Stimulated activated naive B cell treated with anti-CD40 and anti-IgM and Interleukin-4, amounts not matched to agents 10 μg/mL and 1 μg/mL and 100 μg/mL, for 72 hours (primary cell): ENCODE data around the gene NUP35.
A peak's percentile ranks its signal among the peaks of the same experiment; 100 is the strongest.
"Not testable (repeated sequence)": the region's sequence is repeated elsewhere in the genome, so short reads cannot be mapped to it uniquely, and the experiment has no call there.

Experiments
- ATAC-seq, 2 donors: fragments of 150-1000 bp; cut with Tn5 transposase; replicated peaks; 2 replicates each; pipeline ENCODE4 v1.10.0; 2021; ENCODE audit warnings: moderate library complexity in 1 of 2
- DNase-seq: peaks from one replicate; pipeline ENCODE4 v3.0.0; 2021
- H3K27ac Mint-ChIP-seq: one replicate; pipeline ENCODE4 v1.8.0; 2022; ENCODE audit warnings: mild to moderate bottlenecking, mixed read lengths
- H3K27me3 Mint-ChIP-seq, 2 donors: one replicate each; pipeline ENCODE4 v1.8.0; 2022; ENCODE audit warnings: mixed read lengths in 2 of 2
- H3K36me3 Mint-ChIP-seq, 2 donors: one replicate each; pipeline ENCODE4 v1.8.0; 2022; ENCODE audit warnings: mixed read lengths in 2 of 2, mild to moderate bottlenecking in 1 of 2
- H3K4me1 Mint-ChIP-seq, 2 donors: one replicate each; pipeline ENCODE4 v1.8.0; 2022; ENCODE audit warnings: mixed read lengths in 2 of 2, mild to moderate bottlenecking in 1 of 2
- H3K4me3 Mint-ChIP-seq, 2 donors: one replicate each; pipeline ENCODE4 v1.8.0; 2022; ENCODE audit warnings: mild to moderate bottlenecking in 2 of 2, mixed read lengths in 2 of 2, moderate library complexity in 1 of 2
- H3K9me3 Mint-ChIP-seq, 2 donors: one replicate each; pipeline ENCODE4 v1.8.0; 2022; ENCODE audit warnings: mixed read lengths in 2 of 2, mild to moderate bottlenecking in 1 of 2

The NUP35 gene

DNA sequence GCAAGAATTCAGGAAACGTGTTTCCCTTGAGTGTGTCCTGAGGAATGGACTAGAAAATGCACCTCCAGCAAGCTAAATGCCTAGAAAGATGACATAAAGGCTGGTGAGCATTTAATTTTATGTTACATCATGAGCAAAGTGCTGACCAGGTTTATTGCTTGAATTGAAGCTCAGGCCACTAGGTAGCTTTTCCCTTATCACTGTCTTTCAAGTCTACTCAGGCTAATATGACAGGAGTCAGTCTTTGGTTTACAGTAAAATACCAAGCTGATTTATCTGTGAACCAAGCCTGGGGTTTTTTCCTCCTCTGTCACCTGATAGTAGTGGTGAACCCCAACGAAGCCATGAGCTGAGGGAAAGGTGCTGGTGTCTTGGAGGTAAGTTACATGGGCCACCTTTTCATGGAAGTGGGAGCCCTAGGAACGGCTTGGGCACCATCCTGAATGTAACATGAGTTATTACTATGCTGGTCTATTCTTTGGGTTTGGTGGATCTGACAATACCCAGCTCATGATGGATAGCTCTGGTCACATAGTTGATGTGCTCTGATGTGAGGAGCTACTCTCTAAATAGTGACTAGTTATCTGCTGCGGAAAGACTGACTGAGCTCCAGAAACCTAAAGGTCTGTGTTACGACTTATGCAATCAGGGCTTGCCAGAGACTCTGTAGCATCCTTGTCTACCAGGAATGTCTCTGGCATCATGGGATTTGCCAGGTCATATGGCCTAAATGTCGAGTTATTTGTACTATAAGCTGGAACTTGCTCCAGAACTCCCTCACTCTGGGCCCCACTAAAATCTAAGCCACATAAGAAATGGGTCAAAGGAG is 39.8 kb downstream of the NUP35 start:
- Mint-ChIP-seq H3K4me3 (no peak overlapping the region), H3K36me3 (peaks cover 53 to 69% of the 10 kb centered on the region in 2 donors), H3K27me3 (no peaks in the 10 kb centered on the region), H3K9me3 (peaks cover 4 to 5% of the 10 kb centered on the region in 2 donors), H3K4me1 (no peaks in the 10 kb centered on the region), H3K27ac (no peak overlapping the region)
- no peak for DNase-seq
- ATAC-seq: no peak

DNA sequence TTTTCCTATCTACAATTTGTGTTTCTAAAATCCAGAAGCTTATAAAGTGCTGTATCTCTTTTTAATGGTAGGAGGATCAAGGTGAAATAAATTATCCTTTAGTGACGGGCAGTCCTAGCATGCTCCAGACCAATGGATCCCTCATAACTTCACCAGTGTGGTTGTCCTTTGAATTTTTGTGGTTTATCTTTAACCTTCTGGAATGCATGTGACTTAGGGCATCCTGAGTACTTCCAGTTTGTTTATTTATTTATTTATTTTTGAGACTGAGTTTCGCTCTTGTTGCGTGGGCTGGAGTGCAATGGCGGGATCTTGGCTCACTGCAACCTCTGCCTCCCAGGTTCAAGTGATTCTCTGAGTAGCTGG is 40.4 kb downstream of the NUP35 start:
- Mint-ChIP-seq H3K4me3 (no peak overlapping the region), H3K36me3 (peaks cover 53 to 74% of the 10 kb centered on the region in 2 donors), H3K4me1 (no peaks in the 10 kb centered on the region), H3K27me3 (no peaks in the 10 kb centered on the region), H3K9me3 (peaks cover 4 to 5% of the 10 kb centered on the region in 2 donors), H3K27ac (no peak overlapping the region)
- no peak for DNase-seq
- no peak for ATAC-seq

DNA sequence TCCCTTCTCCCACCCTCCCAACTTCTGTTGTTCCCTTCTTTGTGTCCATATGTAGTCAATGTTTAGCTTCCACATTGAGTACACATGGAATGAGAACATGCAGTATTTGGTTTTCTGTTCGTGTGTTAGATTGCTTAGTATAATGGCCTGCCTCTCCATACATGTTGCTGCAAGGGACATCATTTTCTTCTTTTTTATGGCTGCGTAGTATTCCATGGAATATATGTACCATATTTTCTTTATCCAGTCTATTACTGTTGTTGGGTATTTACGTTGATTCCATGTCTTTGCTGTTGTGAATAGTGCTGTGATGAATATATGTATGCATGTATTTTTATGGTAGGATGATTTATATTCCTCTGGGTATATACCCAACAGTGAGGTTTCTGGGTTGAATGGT is 42.0 kb downstream of the NUP35 start:
- no peak for ATAC-seq
- no peak for DNase-seq
- H3K36me3 Mint-ChIP-seq: peaks cover 63 to 85% of the 10 kb centered on the region in 2 donors
- peaks cover 4 to 5% of the 10 kb centered on the region in 2 donors for H3K9me3 Mint-ChIP-seq
- H3K27ac Mint-ChIP-seq: no peak overlapping the region
- peaks cover 0 to 4% of the 10 kb centered on the region in 2 donors for H3K4me1 Mint-ChIP-seq
- no peaks in the 10 kb centered on the region for H3K27me3 Mint-ChIP-seq
- no peak overlapping the region for H3K4me3 Mint-ChIP-seq

DNA sequence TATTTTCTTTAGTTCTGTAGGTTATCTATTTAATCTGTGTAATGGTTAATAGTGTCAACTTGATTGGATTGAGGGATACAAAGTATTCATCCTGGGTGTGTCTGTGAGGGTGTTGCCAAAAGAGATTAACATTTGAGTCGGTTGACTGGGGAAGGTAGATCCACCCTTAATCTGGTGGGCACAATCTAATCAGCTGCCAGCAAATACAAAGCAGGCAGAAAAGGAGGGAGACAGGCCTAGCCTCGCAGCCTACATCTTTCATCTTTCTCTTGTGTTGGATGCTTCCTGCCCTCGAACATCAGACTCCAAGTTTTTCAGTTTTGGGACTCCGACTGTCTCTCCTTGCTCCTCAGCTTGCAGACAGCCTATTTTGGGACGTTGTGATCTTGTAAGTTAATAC is 42.7 kb downstream of the NUP35 start:
- not testable (repeated sequence) for H3K9me3 Mint-ChIP-seq
- H3K36me3 Mint-ChIP-seq: peaks cover 65 to 82% of the 10 kb centered on the region in 2 donors

DNA sequence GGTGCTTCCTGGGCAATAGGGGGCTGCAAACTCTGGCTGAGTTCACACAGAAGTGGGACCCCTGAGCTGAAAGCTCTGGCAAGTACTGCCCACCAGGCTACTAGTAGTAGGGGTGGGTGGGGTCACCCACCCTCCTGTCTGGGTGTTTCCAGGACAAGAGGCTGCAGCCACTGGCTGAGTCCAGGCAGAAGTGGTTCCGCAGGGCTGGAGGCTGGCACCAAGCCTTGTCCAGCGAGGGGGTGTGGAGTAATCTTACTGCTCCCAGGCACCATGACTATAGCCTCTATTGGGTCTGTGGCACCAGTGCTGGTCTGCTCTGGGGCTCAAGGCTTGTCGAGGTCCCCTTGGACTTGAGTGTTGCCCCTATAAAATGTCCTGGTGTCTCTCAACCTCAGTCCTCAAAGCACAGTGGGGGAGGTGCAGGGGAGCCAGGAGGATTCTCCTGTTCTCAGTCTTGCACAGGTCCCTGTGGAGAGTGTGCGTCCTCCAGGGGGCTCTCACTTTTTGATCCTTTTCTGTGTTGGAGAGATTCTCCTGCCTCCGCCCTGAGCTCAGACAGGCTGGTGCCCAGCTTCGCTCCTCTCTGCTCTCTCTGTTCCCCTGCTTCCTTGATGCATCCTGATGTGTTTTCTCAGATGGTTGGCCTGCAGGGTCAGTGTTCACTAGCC is 48.1 kb downstream of the NUP35 start:
- no peak overlapping the region for H3K27ac Mint-ChIP-seq
- peaks cover 8 to 13% of the 10 kb centered on the region in 2 donors for H3K9me3 Mint-ChIP-seq
- no peak overlapping the region for H3K4me3 Mint-ChIP-seq
- DNase-seq (no peak), ATAC-seq (no peak)
- H3K4me1 Mint-ChIP-seq: peaks cover 4 to 6% of the 10 kb centered on the region in 2 donors
- no peaks in the 10 kb centered on the region for H3K27me3 Mint-ChIP-seq
- H3K36me3 Mint-ChIP-seq: peaks cover 62 to 78% of the 10 kb centered on the region in 2 donors

More for the DNA sequence above, 42.7 kb downstream of the NUP35 start:
- not testable (repeated sequence) for H3K4me1 Mint-ChIP-seq, H3K27ac Mint-ChIP-seq, H3K4me3 Mint-ChIP-seq, DNase-seq, ATAC-seq, H3K27me3 Mint-ChIP-seq

DNA sequence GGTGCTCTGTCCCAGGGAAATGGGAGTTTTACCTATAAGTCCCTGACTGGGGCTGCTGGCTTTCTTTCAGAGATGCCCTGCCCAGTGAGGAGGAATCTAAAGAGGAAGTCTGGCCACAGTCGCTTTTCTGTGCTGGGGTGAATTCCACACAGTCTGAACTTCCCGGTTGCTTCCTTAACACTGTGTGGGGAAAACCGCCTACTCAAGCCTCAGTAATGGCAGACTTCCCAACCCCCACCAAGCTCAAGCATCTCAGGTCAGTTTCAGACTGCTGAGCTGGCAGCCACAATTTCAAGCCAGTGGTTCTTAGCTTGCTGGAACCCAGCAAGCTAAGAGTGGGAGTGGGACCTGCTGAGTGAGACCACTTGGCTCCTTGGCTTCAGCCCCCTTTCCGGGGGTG is 54.9 kb downstream of the NUP35 start:
- no peak overlapping the region for H3K4me3 Mint-ChIP-seq
- DNase-seq: no peak

DNA sequence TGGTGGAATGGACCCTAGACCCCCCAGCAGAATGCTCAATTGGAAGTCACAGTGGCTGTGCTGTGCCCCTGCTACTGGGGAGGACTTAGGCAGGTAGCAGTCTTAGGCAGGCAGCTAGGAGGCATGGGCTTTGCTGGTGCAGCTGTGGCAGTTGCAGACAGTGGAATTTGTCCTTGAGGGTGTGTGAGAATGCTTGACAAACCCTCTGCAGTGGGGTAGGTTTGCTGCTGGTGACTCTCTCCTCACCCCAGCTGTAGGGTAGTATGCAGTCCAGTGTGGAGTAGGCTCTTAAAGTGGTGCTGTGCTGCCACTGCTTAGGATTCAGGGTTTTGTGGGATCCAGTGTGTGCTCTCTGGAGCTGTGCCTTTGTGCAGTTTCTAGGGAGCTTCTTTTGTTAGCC is 61.3 kb downstream of the NUP35 start:
- Mint-ChIP-seq H3K27ac (no peak overlapping the region), H3K4me3 (no peak overlapping the region), H3K9me3 (peaks cover 3 to 11% of the 10 kb centered on the region in 2 donors), H3K36me3 (peaks cover 69 to 90% of the 10 kb centered on the region in 2 donors), H3K4me1 (peaks cover 5 to 36% of the 10 kb centered on the region in 2 donors), H3K27me3 (no peaks in the 10 kb centered on the region)
- no peak for ATAC-seq
- no peak for DNase-seq

More for the DNA sequence above, 54.9 kb downstream of the NUP35 start:
- no peaks in the 10 kb centered on the region for H3K27me3 Mint-ChIP-seq
- peaks cover 14 to 25% of the 10 kb centered on the region in 2 donors for H3K9me3 Mint-ChIP-seq
- H3K27ac Mint-ChIP-seq: no peak overlapping the region
- H3K4me1 Mint-ChIP-seq: peaks cover 0 to 2% of the 10 kb centered on the region in 2 donors
- H3K36me3 Mint-ChIP-seq: peaks cover 74 to 88% of the 10 kb centered on the region in 2 donors
- ATAC-seq: no peak

DNA sequence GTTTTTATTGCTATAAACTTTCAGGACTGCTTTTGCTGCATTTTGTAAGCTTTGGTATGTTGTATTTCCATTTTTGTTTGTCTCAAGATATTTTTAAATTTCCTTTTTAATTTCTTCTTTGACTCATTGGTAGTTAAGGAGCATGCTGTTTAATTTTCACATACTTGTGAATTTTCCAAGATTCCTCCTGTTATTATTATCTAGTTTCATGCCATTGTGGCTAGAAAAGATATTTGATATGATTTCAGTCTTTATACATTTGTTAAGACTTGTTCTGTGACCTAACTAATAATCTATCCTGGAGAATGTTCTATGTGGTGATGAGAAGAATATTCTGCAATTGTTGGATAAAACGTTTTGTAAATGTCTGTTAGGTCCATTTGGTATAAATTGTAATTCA is 62.1 kb downstream of the NUP35 start:
- DNase-seq (no peak), ATAC-seq (no peak)
- Mint-ChIP-seq H3K4me3 (no peak overlapping the region), H3K27ac (no peak overlapping the region), H3K9me3 (peaks cover 3 to 11% of the 10 kb centered on the region in 2 donors), H3K27me3 (no peaks in the 10 kb centered on the region), H3K4me1 (peaks cover 5 to 36% of the 10 kb centered on the region in 2 donors), H3K36me3 (peaks cover 68 to 87% of the 10 kb centered on the region in 2 donors)

DNA sequence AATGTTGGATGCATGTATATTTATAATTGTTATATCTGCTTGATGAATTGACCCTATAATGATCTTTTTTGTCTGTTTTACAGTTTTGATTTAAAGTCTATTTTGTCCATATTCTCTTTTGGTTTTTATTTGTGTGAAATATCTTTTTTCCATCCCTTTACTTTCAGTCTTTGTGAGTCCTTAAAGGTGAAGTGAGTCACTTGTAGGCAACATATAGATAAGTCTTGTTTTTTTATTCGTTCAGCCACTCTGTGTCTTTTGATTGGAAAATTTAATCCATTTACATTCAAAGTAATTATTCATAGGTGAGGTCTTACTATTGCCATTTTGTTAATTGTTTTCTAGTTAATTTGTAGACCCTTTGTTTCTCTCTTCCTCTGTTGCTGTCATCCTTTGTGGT is 62.5 kb downstream of the NUP35 start:
- ATAC-seq (no peak), DNase-seq (no peak)
- no peak overlapping the region for H3K4me3 Mint-ChIP-seq
- peaks cover 68 to 87% of the 10 kb centered on the region in 2 donors for H3K36me3 Mint-ChIP-seq
- H3K9me3 Mint-ChIP-seq: peaks cover 3 to 11% of the 10 kb centered on the region in 2 donors
- H3K27me3 Mint-ChIP-seq: no peaks in the 10 kb centered on the region
- H3K4me1 Mint-ChIP-seq: peaks cover 5 to 36% of the 10 kb centered on the region in 2 donors
- H3K27ac Mint-ChIP-seq: no peak overlapping the region

DNA sequence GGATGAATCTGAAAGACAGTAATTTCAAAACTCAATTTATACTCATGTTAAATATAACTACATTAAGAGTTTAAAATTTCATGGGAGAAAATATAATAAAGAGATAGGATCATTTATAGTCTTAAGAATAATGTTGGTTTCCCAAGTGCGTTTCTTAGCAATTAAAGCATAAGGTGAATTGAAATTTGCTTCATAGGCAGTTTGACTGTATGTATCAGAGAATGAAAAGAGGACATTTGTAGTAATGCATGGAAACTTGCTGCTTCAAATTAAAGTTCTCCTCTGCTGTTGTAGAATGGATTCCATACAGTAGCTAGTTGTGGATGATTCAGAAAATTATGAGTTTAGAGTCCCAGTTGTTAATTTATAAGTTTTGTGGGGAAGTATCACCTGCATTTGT is 68.1 kb downstream of the NUP35 start:
- Mint-ChIP-seq H3K36me3 (peaks cover 38 to 58% of the 10 kb centered on the region in 2 donors), H3K9me3 (no peaks in the 10 kb centered on the region), H3K4me3 (no peak overlapping the region), H3K4me1 (peaks cover 9 to 25% of the 10 kb centered on the region in 2 donors), H3K27ac (no peak overlapping the region), H3K27me3 (no peaks in the 10 kb centered on the region)
- DNase-seq (no peak), ATAC-seq (no peak)

DNA sequence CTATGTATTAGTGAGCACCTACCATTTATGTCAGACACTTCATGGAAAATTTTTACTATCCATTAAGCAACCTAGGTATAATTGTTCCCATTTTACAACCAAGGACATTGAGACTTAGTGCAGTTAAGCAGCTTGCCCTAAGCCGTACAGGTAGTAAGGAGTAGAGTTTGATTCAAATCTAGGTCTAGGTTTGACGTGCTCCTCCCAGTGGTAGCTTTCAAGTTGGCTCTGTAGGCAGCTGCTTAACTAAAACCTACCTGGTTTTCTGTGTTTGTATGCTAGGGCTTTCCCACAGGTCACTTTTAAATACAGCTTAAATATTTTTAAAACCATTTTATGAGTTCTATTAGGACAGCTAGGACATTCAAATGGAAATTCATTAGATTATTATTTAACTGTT is 69.7 kb downstream of the NUP35 start:
- Mint-ChIP-seq H3K27ac (no peak overlapping the region), H3K4me1 (peaks cover 9 to 19% of the 10 kb centered on the region in 2 donors), H3K27me3 (no peaks in the 10 kb centered on the region), H3K36me3 (peaks cover 36 to 54% of the 10 kb centered on the region in 2 donors), H3K9me3 (no peaks in the 10 kb centered on the region), H3K4me3 (no peak overlapping the region)
- ATAC-seq (no peak), DNase-seq (no peak)

DNA sequence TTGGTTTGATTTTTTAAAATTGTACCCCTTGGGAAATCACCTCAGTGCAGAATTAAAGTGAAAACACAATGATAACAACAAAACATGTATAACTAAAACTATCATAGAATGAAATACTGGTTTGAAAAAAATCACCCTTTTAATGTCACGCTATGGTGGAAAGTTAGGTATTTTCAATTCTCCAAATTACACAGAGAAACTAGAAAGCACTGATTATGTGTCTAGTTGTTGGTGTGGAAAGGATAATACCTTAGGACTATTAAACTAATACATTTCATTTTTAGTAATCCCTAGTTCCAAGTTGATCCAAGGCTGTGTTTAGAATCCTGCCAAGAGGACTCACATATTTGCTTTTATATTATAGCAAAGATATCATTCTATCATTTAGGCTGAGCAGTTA is 71.2 kb downstream of the NUP35 start:
- ATAC-seq (peak; percentile 60 to 71), DNase-seq (no peak)
- no peak overlapping the region for H3K27ac Mint-ChIP-seq
- peaks cover 41 to 59% of the 10 kb centered on the region in 2 donors for H3K36me3 Mint-ChIP-seq
- no peaks in the 10 kb centered on the region for H3K9me3 Mint-ChIP-seq
- H3K4me1 Mint-ChIP-seq: peaks cover 9 to 13% of the 10 kb centered on the region in 2 donors
- no peaks in the 10 kb centered on the region for H3K27me3 Mint-ChIP-seq
- H3K4me3 Mint-ChIP-seq: no peak overlapping the region

DNA sequence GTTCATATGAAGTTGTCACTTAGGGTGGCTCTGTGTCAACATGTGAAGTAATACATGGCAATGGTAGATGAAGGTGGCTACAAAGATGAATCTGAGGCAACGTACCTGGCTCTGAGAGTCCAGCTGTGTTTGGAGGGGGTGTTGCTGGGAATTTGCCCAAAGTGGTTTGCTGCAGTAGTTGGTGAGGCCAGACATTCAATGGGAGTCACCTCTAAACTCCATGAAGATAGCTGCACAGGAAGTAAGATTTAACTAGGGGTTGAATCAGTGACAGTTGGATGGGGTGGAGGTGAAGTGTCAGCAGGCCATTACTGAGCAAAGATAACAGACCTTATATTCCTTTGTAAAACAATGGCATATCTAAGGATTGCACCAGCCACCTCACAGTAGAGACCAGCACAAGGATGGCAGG is 71.8 kb downstream of the NUP35 start:
- Mint-ChIP-seq H3K27me3 (no peaks in the 10 kb centered on the region), H3K36me3 (peaks cover 37 to 57% of the 10 kb centered on the region in 2 donors), H3K4me3 (no peak overlapping the region), H3K27ac (peak overlapping the region; percentile 31), H3K4me1 (peaks cover 9 to 13% of the 10 kb centered on the region in 2 donors), H3K9me3 (no peaks in the 10 kb centered on the region)
- no peak for DNase-seq
- ATAC-seq: no peak

DNA sequence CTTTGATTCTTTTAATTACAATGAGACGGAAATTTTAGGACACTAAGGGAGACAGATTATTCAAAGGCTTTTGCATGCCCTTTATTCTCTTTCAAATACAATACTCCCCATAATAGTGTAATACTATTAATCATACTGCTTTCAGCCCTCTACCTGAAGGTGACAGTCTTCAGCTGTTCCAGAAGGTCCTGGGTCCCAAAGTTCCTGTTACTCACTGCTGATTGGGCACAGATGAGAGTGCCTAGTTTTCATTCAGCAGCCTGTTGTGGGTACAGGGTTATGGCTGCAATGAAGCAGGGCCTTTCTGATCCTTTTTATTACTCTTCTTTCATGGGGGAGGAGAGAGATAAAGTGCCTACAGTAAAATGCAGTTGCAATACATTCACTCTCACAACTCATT is 80.2 kb downstream of the NUP35 start:
- Mint-ChIP-seq H3K27ac (no peak overlapping the region), H3K4me1 (no peaks in the 10 kb centered on the region), H3K36me3 (peaks cover 8 to 28% of the 10 kb centered on the region in 2 donors), H3K4me3 (no peak overlapping the region), H3K9me3 (peaks cover 0 to 4% of the 10 kb centered on the region in 2 donors), H3K27me3 (no peaks in the 10 kb centered on the region)
- ATAC-seq (no peak), DNase-seq (no peak)

DNA sequence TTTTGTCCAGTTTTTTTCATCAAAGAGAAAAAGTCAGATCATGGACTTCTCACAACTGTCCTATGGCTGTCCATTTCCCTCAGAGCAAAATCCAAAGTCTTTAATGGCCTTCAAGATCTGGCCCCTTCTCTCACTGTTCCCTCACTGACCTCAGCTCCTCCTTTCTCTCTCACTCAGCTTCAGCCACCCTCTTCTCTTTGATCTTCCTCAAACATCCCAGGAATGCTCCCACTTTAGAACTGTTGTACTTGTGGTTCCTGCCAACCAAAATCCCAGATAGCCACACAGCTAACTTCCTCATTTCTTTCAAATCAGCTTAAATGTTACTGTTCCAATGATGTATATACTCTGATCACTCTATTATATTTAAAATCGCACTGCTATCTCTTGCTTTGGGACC is 82.9 kb downstream of the NUP35 start:
- H3K4me1 Mint-ChIP-seq: no peaks in the 10 kb centered on the region
- H3K9me3 Mint-ChIP-seq: peaks cover 0 to 10% of the 10 kb centered on the region in 2 donors
- DNase-seq (no peak), ATAC-seq (no peak)
- no peak overlapping the region for H3K4me3 Mint-ChIP-seq
- peaks cover 15 to 26% of the 10 kb centered on the region in 2 donors for H3K36me3 Mint-ChIP-seq
- H3K27me3 Mint-ChIP-seq: no peaks in the 10 kb centered on the region
- no peak overlapping the region for H3K27ac Mint-ChIP-seq
